GM18520 (cell line): ENCODE data around the gene FBXO9.

Experiments
- ATAC-seq: cut with Tn5 transposase; IDR thresholded peaks from one replicate; pipeline ENCODE4 v1.9.1; 2021; ENCODE audit not compliant: unreplicated experiment

FBXO9 gene

GRCh38 chr6:53130569-53131290, 65.5 kb downstream of the FBXO9 start:
- no peak for ATAC-seq

GRCh38 chr6:53133961-53134360, 68.8 kb downstream of the FBXO9 start:
- ATAC-seq, result no peak

GRCh38 chr6:53134601-53135235, 69.5 kb downstream of the FBXO9 start:
- ATAC-seq, result no peak

GRCh38 chr6:53136000-53136609, 70.9 kb downstream of the FBXO9 start:
- no peak for ATAC-seq

GRCh38 chr6:53139841-53140413, 74.7 kb downstream of the FBXO9 start:
- no peak for ATAC-seq

- no peak for ATAC-seq
Measured at GRCh38 chr6:53142810-53143209, 77.6 kb downstream of the FBXO9 start.

- no peak for ATAC-seq
Measured at GRCh38 chr6:53143710-53144109, 78.5 kb downstream of the FBXO9 start.

- no peak for ATAC-seq
Measured at GRCh38 chr6:53144802-53145201, 79.6 kb downstream of the FBXO9 start.

- no peak for ATAC-seq
Measured at GRCh38 chr6:53148684-53149083, 83.5 kb downstream of the FBXO9 start, which contains the start of gene GCM1. Gene GCM1 (minus strand): TSS chr6:53148841. CDS start chr6:53145632, 3,209 bp downstream.
